Left ventricle myocardium superior (tissue), 1 donor: Measurements from ENCODE around the gene SLC25A41. TPM values are rescaled to one million over a fixed set of nuclear protein-coding genes. Genes with fewer than 3 reads are reported as not detected.
"Not testable (repeated sequence)": the region's sequence is repeated elsewhere in the genome, so short reads cannot be mapped to it uniquely, and the experiment has no call there.

ENCODE experiments used
- ATAC-seq: fragments of 200-7000 bp; cut with Tn5 transposase; one replicate; pipeline ENCODE4 v1.9.1; 2020; ENCODE audit warnings: mild to moderate bottlenecking, moderate library complexity
- DNase-seq: peaks from one replicate; pipeline ENCODE4 v3.0.0-alpha.2; 2020
- intact Hi-C: fragments of 100-400 bp; cut with micrococcal nuclease; formaldehyde crosslinking; loops from one replicate; pipeline ENCODE4 v1.11.0; 2022
- total RNA-seq: library from RNA; stranded (reverse); fragmentation: NEBNext Ultra II Directional; extraction: Animal tissue kit (Norgen Biotek cat#: 25700); gene quantifications from one replicate; pipeline ENCODE4 v1.2.1, GENCODE V29; 2021
- donor health status: DM: no; HTN: yes; CAD: no; lungs with severe emphysema.

Gene SLC25A41
- total RNA-seq, 1 donor from 2014 or later = 0.25 TPM

DNA sequence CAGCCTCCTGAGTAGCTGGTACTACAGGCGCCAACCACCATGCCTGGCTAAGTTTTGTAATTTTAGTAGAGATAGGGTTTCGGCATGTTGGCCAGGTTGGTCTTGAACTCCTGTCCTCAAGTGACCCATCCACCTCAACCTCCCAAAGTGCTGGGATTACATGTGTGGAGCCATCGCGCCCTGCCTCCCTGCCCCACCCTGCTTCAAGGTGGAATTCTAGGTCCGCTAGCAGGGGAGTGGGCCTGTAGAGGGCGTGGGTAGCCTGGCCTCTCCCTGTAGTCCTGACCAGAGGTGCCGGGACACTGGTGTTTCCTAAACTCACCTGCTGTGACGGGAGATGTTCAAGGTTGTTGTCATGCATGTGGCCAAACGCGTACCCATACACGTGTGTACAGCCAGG, 398 bp downstream of the SLC25A41 start:
- no peak for ATAC-seq
- intact Hi-C loops = no loop called here
- DNase-seq = no peak

DNA sequence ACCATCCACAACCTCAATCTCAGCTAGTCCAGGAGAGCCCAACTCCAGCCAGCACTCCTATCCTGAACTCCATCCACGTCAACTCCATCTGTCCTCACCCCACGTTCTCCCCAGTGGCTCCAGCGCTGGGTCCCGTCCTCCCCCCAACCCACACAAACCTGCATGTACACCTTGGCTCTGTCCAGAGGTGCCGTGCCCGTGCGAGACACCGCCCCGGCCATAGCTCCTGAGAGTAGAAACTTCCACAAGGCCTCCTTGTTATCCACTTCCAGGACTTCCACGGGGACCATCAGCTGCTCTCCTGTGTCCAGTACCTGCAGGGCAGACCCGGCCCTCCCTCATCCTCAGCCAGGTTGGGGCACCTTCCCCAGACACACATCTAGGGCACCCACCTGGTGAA, 1.7 kb downstream of the SLC25A41 start:
- intact Hi-C loops = no loop called here
- ATAC-seq (no peak), DNase-seq (no peak)

DNA sequence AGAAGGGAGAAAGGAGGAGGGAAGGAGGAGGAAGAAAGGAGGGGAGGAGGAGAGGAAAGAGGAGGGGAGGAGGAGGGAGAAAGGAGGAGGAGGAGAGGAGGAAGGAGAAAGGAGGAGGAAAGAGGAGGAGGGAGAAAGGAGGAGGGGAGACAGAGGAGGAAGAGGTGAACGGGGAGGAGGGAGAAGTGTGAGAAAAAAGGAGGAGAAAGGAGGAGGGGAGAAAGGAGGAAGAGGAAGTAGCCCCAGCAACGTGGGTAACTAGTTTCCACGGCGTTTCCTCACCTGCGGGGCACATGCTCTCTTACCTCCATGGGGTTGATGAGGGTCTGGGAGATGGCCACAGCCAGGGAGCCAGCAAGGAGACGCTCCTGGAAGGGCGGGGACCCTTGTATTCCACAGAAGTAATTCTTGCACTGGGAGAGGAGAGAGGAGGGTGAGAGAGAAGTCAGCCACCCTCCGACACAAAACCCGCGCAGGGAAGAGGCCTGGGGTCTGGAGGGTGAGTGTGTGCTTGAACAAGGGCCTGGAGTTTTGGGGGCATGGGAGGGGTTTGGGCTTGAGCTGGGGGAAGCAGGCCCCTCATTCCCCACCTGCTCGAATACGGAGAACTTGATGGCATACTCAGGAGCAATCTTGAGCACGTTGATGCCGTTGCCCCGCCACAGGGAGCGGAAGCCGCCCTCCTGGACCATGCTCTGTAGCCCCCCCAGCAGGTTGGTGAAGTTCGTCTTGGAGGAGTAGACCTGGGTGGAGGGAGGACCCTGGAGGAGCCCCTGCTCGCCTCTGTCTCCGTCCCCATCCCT, 3.9 kb downstream of the SLC25A41 start:
- intact Hi-C loops = no loop called here
- ATAC-seq (no peak), DNase-seq (no peak)

DNA sequence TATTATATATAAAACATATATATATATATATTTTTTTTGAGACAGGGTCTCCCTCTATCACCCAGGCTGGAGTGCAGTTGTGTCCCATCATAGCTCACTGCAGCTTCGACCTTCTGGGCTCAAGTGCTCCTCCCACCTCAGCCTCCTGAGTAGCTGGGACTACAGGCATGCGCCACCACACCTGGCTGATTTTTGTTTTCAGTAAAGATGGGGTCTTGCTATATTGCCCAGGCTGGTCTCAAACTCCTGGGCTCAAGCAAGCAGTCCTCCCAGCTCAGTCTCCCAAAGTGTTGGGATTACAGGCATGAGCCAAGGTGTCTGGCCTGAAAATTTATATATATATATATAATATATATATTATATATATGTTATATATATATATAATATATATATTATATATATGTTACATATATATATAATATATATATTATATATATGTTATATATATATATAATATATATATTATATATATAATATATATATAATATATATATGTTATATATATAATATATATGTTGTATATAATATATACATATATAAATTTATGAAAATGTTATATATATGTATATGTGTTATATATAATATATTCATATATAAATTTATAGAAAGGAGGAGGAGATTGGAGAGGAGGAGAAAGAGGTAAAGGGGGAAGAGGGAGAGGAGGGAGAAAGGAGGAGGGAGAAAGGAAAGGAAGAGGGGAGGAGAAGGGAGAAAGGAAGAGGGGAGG, 4.7 kb downstream of the SLC25A41 start:
- ATAC-seq, intact Hi-C loops, DNase-seq: not testable (repeated sequence)

DNA sequence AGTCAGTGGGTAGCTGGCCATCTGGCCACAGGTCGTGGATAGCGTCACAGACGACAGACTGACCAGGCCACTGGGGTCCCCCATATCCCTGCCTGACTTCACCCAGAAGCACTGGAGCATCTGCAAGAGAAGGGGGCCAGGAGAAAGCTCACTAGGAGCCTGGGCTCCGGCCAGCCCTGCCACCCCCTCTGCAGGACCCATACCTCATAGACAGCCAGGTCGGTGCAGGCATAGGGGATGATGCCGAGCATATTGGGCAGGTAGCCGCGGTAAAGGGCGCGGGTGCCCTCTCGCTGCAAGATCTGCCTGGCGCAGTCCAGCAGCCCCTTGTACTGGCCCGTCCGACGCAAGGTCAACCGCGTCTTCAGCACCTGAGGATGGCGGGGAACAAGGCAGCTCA, 6.4 kb downstream of the SLC25A41 start:
- DNase-seq = no peak

DNA sequence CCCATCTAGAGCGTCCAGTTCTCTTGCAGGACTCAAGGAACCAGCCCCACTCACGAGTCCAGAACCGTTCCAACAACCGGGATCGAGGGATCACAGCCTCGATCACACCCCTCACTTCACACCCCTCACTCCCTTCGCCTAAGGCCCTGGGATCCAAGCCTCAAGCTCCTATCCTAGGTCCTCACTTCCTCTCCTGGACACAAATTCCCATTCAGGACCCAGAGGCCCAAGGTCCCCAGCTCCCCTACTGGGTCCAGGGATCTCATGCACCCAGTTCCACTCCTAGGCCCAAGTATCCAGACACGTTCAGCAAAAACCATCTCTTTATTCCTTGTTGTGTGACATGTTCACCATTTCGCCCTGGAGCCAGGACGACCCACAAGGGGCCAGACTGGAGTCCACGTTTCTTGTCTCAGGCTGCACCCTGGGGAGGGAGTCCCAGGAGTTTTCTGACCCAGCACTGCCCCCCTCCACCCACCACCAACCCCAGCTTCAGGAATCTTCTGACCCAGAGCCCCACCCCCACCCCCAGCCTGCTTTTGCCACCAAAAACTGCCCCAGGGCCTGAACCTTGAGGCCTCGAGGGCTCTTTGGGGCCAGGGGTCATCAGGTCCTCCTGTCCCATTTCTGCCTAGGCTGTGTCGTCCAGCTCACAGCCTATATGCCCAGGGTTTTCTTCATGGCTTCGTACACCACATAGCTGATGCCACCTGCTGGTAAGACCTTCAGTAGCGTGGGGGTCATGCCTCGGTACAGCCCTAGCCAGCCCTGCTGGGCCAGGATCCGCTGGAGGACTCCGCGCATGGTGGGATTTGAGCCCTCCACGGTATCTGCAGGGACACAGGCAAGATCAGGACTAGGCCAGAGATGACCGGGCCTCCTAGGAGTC, 7.6 kb downstream of the SLC25A41 start:
- ATAC-seq = no peak
- DNase-seq = no peak
- intact Hi-C loops = no loop called here

More for the DNA sequence above, 6.4 kb downstream of the SLC25A41 start:
- ATAC-seq = no peak
- intact Hi-C loops = no loop called here

DNA sequence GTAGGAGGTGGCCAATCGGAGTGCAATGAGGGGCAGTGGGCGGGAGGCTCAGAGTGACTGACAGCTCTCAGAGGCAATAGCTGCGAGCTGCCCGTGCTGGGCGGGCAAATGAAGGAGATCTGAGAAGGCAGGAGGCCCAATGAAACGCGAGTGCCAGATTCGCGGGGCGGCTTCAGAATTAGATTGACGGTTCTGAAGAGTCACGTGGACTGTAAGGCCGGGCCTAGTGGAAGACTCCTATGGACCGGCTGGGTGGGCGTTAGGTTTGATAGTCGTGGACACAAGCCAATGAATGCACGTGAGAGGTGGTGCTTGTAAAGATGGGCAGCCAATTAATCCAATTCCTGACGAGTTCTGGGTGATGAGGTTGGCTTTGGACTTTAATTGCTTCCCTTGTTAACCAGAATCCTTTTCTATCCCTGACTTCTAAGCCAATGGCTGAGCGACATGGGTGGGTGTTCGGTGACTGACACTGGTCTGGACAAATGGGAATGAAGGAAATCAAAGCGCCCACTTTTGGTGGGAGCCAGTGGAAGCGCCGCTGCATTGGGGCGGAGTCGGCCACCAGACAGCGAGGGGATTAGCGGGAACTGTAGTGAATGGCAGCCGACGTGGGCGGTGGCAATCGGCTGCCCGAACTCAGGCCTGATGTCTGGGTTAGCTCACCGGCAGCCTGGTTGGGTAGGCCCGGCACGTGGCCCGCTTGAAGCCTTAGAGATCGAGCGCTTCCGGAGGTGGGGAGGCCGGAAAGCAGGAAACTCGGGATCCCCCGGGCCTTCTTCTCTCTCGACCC, 8.4 kb downstream of the SLC25A41 start:
- intact Hi-C loops = no loop called here
- ATAC-seq (peak; percentile 94), DNase-seq (peak; percentile 99)

DNA sequence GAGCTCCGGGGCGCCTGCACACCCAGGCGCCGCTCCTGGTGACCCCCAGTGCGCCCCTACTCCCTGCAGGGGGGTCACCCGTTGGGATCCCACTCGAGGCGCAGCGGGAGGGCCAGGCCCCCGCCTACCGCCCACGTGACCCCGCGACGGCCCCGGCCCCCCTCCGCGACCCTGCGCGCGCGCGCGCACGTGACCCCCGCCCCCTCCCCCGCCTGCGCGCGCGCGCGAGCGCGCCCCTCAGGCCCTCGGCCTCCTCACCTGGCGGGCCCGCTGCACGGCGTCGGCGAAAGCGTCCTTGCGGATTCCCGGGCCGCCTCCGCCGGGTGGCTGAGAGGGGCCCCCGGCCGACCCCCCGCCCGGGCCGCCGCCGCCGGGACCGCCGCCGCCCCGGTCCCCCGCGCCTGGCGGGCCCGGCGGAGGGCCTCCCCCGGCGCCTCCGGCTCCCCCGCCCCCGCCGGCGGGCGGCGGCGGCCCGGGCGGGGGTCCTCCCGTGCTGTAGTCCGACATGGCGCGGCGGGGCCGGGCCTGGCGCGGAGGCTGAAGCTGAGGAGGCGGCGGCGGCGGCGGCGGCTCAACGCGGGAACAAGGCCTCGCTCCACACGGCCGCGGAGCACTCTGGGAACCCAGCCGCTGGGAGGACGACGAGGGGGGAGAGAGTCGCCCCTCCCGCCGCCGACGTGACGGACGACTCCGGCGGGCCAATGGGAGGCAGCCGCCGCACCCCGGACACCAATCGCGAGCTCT, 9.2 kb downstream of the SLC25A41 start, which contains the start of gene KHSRP:
TSS of gene KHSRP (minus strand) at position 617 of the 744 bp plus-strand sequence. CDS start at position 507, 110 bp downstream.
- intact Hi-C loops = no loop called here
- no peak for ATAC-seq
- DNase-seq = peak; percentile 49

DNA sequence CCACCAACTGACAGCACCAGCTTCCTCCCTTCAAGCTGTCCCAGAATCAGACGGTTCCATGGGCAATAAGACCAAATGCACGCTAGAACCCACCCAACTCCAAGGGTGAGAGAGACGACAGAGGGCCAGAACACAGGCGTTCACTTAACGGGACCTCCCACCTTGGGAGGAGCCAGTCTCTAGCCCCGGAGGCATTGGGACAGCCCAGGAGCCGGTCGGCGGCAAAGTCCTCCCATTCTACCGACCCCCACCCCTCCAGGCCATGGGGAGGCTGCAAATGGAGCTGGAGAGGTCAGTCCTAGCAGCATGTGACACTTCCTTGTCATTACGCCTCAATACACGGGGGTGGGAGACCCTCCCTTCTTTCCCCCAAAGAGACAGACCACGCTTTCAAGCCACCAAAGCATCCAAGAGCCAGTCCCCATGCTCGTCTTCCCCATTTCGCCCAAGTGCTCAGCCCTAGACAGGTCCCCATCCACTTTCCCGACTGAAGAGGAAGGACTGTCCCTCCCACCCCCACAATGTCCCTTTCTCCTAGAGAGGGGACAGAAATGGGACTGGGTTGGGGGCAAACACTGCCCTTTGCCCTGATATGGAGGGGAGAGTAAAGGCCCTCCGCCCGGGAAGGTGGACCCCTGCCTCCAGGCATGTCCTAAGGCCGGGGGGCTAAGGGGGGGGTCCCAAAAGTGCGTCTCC, 9.9 kb downstream of the SLC25A41 start:
- no peak for DNase-seq
- no peak for ATAC-seq
- intact Hi-C loops = no loop called here

DNA sequence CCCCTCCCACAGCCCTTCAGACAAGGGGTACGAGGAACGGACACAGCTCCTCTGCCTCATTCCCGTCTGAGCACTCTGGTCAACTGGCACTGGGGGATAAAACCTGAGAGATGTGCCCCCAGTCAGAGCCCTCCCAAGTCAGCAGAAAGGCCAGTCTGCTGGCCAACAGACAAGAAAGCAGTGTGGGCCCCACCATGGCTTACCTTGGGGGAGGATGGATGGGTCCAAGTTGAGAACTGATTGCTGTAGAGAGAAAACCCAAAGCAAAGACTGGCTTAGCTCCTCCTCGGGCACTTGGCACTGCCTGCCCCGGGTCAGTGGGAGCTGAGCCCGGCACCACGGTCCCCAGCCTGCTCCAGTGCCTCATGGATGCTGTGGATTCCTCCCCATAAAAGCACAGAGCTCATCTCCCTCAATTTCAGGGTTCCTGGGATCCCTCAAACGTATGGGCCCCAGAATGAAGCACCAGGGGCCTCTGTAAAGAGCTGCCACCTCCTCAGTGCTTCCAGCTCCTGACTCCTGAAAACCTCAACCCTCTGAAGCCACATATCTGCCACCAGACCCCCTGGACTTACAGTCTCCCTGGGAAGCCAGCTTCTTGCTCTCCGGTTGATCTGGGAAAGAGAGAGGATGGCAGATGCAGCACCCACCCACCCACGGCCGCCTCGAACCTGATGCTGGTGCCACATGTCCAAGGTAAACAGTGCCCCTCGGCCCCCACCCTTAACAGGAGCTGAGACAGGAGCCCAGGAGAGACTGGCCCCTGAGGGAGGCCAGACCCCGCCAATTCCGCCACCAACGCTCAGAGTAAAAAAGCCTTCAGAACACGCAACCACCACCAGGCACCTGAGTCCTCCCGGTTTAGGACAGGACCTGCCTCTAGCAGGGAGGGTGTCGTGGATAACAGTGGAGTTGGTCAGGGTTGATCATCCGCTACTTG, 12.2 kb downstream of the SLC25A41 start:
- intact Hi-C loops = no loop called here
- ATAC-seq = no peak
- no peak for DNase-seq

DNA sequence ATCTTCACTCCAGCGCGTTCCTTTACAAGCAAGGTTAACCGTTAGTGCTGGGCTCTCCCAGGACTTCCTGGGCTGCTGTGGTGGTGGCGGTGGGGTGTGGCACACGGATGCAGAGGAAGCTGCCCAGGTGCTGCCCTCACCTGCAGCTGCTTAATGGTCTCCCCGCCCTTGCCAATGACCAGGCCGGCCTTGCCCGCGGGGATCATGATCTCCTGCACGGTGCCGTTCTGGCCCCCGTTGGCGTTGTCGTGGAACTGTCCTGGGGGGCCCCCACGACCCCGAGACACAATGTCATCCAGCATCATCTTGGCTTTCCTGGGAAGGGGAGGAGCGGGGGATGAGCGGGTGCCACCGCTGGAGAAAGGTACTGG, 15.0 kb downstream of the SLC25A41 start:
- no peak for ATAC-seq
- DNase-seq = no peak

DNA sequence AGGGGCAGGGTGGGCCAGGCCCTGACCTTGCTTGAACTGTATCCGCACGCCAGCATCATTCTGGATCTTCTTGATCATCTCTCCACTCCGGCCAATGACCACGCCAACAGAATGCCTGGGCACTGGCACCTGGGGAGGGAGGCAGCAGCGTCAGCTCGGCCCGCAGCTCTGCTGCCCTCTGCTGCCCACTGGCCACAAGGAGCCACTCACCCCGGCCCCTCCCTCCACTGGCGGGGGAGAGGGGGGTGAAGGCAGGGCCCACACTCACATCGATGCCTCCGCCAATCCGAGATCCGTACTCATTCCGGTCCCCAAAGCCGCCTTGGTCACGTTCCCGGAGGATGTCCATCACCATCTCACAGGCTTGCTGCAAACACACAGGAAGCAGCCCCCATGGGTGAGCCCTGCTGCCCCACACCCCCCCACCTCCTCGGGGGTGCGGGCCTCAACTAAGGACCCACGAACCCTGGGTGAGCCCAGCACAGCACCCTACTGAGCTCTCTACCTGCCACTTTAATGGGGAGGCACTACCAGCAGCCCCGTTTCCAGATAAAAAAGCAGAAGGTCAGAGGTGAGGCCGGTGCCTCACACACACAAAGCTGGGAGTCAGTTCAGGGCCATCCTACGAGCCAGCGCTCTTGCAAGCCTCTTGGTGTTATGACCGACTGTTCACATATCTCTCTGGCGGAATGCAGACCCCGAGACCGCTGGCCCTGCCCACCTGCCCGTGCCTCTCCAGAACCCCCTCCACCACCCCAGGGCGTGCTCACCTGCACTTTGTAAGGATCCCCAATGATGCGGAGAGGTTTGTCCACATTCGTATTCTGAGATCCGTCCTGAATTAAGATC, 15.6 kb downstream of the SLC25A41 start:
- ATAC-seq (peak; percentile 53), DNase-seq (no peak)
- intact Hi-C loops = no loop called here

More for the DNA sequence above, 15.0 kb downstream of the SLC25A41 start:
- intact Hi-C loops = no loop called here

DNA sequence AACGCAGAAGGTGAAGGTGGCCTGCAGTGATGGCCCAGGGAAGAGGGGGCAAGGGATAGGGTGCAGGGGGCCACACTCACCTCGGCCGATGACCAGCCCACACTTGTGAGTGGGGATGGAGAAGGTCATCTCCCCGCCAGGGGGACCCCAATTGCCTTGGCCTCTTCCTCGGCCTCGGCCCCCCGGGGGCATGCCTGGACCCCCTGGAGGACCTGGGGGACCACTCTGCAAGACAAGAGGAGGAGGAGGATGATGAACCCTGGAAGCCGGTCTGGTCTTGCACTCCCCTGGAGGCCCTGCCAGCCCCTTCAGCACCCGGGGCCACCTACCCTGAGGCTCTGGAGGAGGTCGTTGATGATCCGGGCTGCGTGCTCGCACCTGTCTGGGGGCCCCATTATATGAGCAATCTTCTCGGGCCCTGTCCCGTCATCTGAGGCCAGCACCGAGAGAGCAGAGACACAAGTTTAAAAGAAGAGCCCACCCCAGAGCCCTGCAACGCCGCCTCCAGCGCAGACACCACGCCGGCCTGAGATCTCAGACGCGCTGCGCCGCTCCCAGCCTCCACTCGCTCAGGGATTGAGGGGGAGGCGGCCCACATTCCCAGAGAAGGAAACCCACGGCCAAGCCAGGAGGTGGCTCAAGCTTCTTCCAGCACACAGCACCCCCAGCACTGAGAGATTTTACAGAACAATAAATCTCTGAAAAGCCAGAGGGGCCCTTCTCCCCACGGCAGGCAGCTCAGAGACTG, 16.7 kb downstream of the SLC25A41 start:
- DNase-seq (no peak), ATAC-seq (no peak)
- intact Hi-C loops = no loop called here

DNA sequence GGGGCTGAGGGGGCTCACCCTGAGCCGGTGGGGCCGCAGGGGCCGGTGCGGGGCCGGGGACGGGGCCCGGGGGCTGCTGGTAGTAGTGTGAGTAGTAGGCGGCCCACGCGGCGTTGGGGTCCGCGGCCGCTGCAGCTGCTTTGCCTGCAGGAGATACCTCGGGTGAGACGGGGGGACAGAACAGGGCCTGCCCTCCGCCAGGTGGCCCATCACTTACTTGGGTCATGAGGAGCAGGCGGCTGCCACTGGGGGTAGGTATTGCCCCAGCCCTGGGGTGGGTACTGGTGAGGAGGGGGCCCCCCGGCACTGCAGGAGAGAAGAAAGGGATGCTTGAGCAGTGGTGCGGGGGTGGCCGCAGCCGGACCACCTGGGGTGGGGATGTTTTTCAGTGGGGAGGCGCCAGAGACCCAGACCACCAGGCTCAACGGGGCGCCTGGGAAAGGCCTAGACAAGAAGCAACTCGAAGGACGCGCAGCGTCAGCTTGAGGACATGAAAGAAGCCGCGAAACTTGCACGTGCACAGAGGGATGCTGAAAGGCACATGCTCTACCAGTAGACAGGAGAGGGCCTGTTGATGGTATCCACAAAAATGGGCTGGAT, 17.9 kb downstream of the SLC25A41 start:
- no peak for ATAC-seq
- intact Hi-C loops = no loop called here

More for the DNA sequence above, 17.9 kb downstream of the SLC25A41 start:
- no peak for DNase-seq
